Gastroesophageal sphincter (tissue), 4 donors: ENCODE results near the gene SLC9A3. TPM values are rescaled to one million over a fixed set of nuclear protein-coding genes. Genes with fewer than 3 reads are reported as not detected.
A peak's percentile ranks its signal among the peaks of the same experiment; 100 is the strongest.

Experiments
- ATAC-seq: fragments of 150-250 bp; one replicate; pipeline ENCODE4 v1.9.1; 2016; ENCODE audit warnings: mild to moderate bottlenecking, moderate library complexity
- H3K27ac ChIP-seq, 4 donors: fragments of 200-600 bp; sonication (generic) in 3 of 4; 1 replicate in 3 of 4; 2 replicates in 1 of 4; pipeline ENCODE4 v1.5.1; 2016 to 2019
- H3K27me3 ChIP-seq: fragments of 200-600 bp; sonication (generic); one replicate; pipeline ENCODE4 v1.5.1; 2019
- H3K36me3 ChIP-seq, 2 donors: fragments of 200-600 bp; sonication (generic); one replicate each; pipeline ENCODE4 v1.5.1; 2019; ENCODE audit warnings: control low read depth in 1 of 2
- H3K4me1 ChIP-seq, 3 donors: fragments of 200-600 bp; sonication (generic); 1 replicate in 2 of 3; 2 replicates in 1 of 3; pipeline ENCODE4 v1.5.1; 2016 to 2019; ENCODE audit warnings: control low read depth in 2 of 3
- H3K4me3 ChIP-seq, 2 donors: fragments of 200-600 bp; sonication (generic); one replicate each; pipeline ENCODE4 v1.5.1; 2019; ENCODE audit warnings: mild to moderate bottlenecking in 1 of 2, moderate library complexity in 1 of 2
- H3K9me3 ChIP-seq, 3 donors: fragments of 200-600 bp; sonication (generic); one replicate each; pipeline ENCODE4 v1.5.1; 2017 to 2019; ENCODE audit warnings: control low read depth in 2 of 3
- EP300 ChIP-seq: sonication (generic); formaldehyde crosslinking; IDR thresholded peaks from one replicate; pipeline ENCODE4 v1.6.1; 2017; ENCODE audit warnings: antibody characterized with exemption, mild to moderate bottlenecking
- POLR2A ChIP-seq, 2 donors: fragments of 450-650 bp; IDR thresholded peaks; one replicate each; pipeline ENCODE4 v1.6.1; 2017; ENCODE audit warnings: antibody characterized with exemption in 2 of 2, mild to moderate bottlenecking in 2 of 2, moderate library complexity in 1 of 2
- POLR2AphosphoS5 ChIP-seq: sonication (generic); formaldehyde crosslinking; IDR thresholded peaks from one replicate; pipeline ENCODE4 v1.6.1; 2017; ENCODE audit warnings: antibody characterized with exemption
- WGBS, 2 donors: methylation state at CpG; one replicate each; pipeline ENCODE4 v1.1.5; 2018; ENCODE audit warnings: low coverage in 1 of 2; 5-methylcytosine and 5-hydroxymethylcytosine counted together
- total RNA-seq, 4 donors: library from RNA; depleted of rRNA; stranded (reverse); fragments of >200 nt; gene quantifications; one replicate each; pipeline ENCODE4 v1.1.0, GENCODE V29; 2016
- TF ChIP-seq, protein P1 (sequence below), 4 experiments: fragments of 200-600 bp in 2 of 4; fragments of 450-650 bp in 2 of 4; sonication (generic) in 1 of 4; IDR thresholded peaks; one replicate each; pipeline ENCODE4 v1.5.1; 2017 to 2019; ENCODE audit warnings: antibody characterized with exemption in 4 of 4, mild to moderate bottlenecking in 2 of 4, moderate library complexity in 2 of 4

Gene SLC9A3
- total RNA-seq, result 1 to 10 TPM; 2.6 to 3.9 (median 2.8) TPM

DNA sequence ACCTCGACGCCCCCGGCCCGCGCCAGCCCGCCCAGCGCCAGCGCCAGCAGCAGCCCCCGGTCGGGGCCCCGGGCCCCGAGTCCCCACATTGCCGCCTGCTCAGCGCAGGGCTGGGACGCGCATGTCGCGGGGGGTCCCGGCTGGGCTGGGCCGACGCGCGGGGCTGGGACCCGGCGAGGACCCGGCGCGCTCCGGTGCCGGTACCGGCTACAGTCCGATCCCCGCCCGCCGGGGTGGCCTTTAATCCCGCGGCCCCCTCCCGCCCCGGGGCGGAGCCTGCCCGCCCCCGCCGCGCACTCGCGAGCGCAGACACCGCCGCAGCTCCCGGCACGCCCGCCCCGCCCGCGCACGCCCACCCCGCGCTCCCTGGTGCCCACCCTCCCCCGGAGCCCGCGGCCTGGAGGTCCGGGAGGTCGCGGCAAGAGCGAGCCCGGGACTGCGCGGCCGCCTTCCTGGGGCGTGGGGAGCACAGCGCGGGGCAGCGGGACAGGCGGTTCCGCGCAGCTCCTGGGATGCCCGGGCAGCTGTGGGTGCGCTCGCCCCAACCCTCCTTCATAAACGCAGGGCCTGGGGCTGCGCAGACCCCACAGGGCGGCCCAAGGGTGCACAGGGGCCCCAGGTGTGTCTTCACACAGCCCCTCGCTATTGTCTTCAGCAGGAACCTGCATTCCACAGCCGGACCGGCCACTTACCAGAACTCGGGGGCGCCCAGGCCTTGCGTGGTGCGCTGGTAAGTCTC, at the start of gene SLC9A3:
SLC9A3 (minus strand) TSS at position 216 of the 739 bp plus-strand sequence.
- H3K9me3 ChIP-seq, result no peaks in the 10 kb centered on the region
- WGBS, 2 donors, result no CpG with 5 or more reads among the region's 89 CpGs
- TF ChIP-seq EP300 (no peak), POLR2A (IDR thresholded peaks at IDR 0.05) (no peak), POLR2AphosphoS5 (no peak)
- TF ChIP-seq, protein P1, sequence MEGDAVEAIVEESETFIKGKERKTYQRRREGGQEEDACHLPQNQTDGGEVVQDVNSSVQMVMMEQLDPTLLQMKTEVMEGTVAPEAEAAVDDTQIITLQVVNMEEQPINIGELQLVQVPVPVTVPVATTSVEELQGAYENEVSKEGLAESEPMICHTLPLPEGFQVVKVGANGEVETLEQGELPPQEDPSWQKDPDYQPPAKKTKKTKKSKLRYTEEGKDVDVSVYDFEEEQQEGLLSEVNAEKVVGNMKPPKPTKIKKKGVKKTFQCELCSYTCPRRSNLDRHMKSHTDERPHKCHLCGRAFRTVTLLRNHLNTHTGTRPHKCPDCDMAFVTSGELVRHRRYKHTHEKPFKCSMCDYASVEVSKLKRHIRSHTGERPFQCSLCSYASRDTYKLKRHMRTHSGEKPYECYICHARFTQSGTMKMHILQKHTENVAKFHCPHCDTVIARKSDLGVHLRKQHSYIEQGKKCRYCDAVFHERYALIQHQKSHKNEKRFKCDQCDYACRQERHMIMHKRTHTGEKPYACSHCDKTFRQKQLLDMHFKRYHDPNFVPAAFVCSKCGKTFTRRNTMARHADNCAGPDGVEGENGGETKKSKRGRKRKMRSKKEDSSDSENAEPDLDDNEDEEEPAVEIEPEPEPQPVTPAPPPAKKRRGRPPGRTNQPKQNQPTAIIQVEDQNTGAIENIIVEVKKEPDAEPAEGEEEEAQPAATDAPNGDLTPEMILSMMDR (IDR thresholded peaks at IDR 0.05), result no peak
- ATAC-seq, result no peak
- H3K4me3 ChIP-seq, result peak within 1 kb of the TSS in 1 of 2 donors; percentile 40
- no peak within 1 kb of the TSS for H3K27ac ChIP-seq
- peaks cover 0 to 35% (median 4%) of the 10 kb centered on the region in 3 donors for H3K4me1 ChIP-seq
- H3K36me3 ChIP-seq, result no peaks in the 10 kb centered on the region
- peaks cover 100% of the 10 kb centered on the region for H3K27me3 ChIP-seq

- no peak for ATAC-seq
- Histone ChIP-seq H3K4me1 (no peaks in the 10 kb centered on the region), H3K4me3 (no peak overlapping the region), H3K36me3 (no peaks in the 10 kb centered on the region), H3K27me3 (peaks cover 83% of the 10 kb centered on the region), H3K9me3 (peaks cover 0 to 40% (median 4%) of the 10 kb centered on the region in 3 donors), H3K27ac (no peak overlapping the region)
- TF ChIP-seq POLR2AphosphoS5 (no peak), POLR2A (IDR thresholded peaks at IDR 0.05) (no peak), EP300 (no peak)
- TF ChIP-seq, protein P1 (IDR thresholded peaks at IDR 0.05), result no peak
- 60 to 62% methylated on average over 2 to 5 of the region's 16 CpGs for whole genome bisulfite sequencing, 2 donors
Observed at GRCh38 chr5:573976-574375, 49.7 kb upstream of the SLC9A3 start.

DNA sequence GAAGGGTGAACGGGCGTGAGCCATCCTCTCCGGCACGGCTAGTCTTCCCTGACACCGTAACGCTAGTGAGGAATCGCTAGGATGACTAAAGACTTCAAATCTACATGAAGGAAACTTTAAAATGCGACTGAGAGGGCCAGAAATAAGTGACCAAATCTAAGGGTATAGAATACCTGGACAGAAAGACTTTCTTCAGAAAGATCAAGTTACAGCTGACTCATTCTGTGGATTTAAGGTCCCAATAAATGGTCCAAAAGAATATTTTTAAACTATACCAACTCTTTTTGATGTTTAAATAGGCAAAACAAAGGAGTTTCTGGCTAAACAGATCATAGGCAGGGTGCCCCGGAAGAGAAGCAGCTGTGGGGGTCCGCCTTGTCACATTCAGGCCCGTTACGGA, 49.0 kb upstream of the SLC9A3 start:
- Histone ChIP-seq H3K9me3 (peaks cover 0 to 33% (median 4%) of the 10 kb centered on the region in 3 donors), H3K27ac (no peak overlapping the region), H3K27me3 (peaks cover 84% of the 10 kb centered on the region), H3K4me1 (no peaks in the 10 kb centered on the region), H3K4me3 (no peak overlapping the region), H3K36me3 (no peaks in the 10 kb centered on the region)
- TF ChIP-seq, protein P1 (IDR thresholded peaks at IDR 0.05), result no peak
- TF ChIP-seq POLR2AphosphoS5 (no peak), EP300 (no peak), POLR2A (IDR thresholded peaks at IDR 0.05) (no peak)
- WGBS, 2 donors, result 81 to 82% methylated on average over 8 to 9 of the region's 12 CpGs
- ATAC-seq, result no peak

DNA sequence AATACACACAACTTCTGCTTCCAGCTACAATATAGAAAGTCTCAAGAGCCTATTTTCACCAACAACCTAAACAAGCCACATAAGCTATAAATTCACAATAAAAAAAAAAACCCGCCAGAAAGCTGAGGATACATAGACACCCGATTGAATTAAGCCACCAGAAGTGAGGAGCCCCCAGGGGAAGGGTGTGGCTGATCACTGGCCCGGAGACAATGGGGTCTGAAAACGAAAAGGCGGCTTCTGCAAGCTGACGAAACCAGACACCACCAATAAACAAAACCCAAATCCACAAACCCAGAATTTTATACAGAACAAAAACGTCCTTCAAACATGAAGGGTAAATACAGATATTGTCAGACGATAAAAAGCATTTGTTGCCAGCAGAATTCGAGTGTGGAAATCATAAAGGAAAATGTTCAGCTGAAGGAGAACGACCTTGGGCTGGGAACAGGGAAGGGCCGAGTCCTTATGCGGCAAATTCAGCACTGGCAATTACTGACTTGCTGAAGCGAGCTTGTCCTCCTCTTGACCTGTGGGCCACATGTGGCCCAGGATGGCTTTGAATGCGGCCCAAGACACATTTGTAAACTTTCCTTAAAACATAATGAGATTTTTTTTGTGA, 48.3 kb upstream of the SLC9A3 start:
- no peak for ATAC-seq
- no peak overlapping the region for H3K27ac ChIP-seq
- TF ChIP-seq, protein P1 (IDR thresholded peaks at IDR 0.05), result no peak
- no peak for TF ChIP-seq POLR2AphosphoS5
- no peak for TF ChIP-seq EP300
- TF ChIP-seq POLR2A (IDR thresholded peaks at IDR 0.05), result no peak
- 46 to 57% methylated on average over 10 to 13 of the region's 14 CpGs for WGBS, 2 donors
- no peaks in the 10 kb centered on the region for H3K36me3 ChIP-seq
- H3K9me3 ChIP-seq, result peaks cover 0 to 27% (median 4%) of the 10 kb centered on the region in 3 donors
- H3K4me3 ChIP-seq, result no peak overlapping the region
- peaks cover 91% of the 10 kb centered on the region for H3K27me3 ChIP-seq
- H3K4me1 ChIP-seq, result no peaks in the 10 kb centered on the region

DNA sequence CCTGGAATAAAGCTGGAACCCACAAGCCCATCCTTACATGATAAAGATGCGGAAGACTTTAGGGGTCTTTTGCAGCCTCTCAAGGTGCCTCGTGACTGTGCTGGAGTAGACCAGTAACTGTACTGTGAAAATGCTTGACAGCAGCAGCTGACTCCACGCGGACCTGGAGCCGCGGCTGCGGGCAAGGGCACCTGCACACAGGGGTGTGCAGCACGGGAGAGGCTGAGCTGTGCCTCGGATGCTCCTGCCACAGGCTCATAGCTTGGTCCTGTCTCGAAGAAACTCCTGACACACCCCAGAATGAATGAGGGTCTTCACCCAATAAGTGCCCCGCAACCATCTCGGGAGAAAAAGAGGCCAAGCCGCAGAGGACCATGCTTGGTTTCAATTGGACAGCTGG, 47.5 kb upstream of the SLC9A3 start:
- ATAC-seq, result no peak
- Histone ChIP-seq H3K27ac (no peak overlapping the region), H3K36me3 (no peaks in the 10 kb centered on the region), H3K4me1 (no peaks in the 10 kb centered on the region), H3K9me3 (peaks cover 0 to 24% (median 0%) of the 10 kb centered on the region in 3 donors), H3K27me3 (peaks cover 91% of the 10 kb centered on the region), H3K4me3 (no peak overlapping the region)
- TF ChIP-seq, protein P1 (IDR thresholded peaks at IDR 0.05), result no peak
- TF ChIP-seq POLR2A (IDR thresholded peaks at IDR 0.05), result no peak
- TF ChIP-seq POLR2AphosphoS5, result no peak
- TF ChIP-seq EP300, result no peak
- 72 to 88% methylated on average over 1 to 2 of the region's 13 CpGs for WGBS, 2 donors
